ENCODE data around the gene CAMSAP2.
"Not testable (repeated sequence)": the region's sequence is repeated elsewhere in the genome, so short reads cannot be mapped to it uniquely, and the experiment has no call there.

The CAMSAP2 gene

GRCh38 chr1:200739702-200740570 lies 1.2 kb downstream of the CAMSAP2 start:
- peak in 1 of 5 experiments; percentile 33 for DNase-seq

GRCh38 chr1:200740571-200741208 lies 2.0 kb downstream of the CAMSAP2 start:
- DNase-seq, result no peak

GRCh38 chr1:200741551-200742207 lies 3.0 kb downstream of the CAMSAP2 start:
- peak in 1 of 5 experiments; percentile 32 for DNase-seq

- no peak for DNase-seq
Measured at GRCh38 chr1:200744143-200744542, 5.5 kb downstream of the CAMSAP2 start.

GRCh38 chr1:200749090-200749489 lies 10.4 kb downstream of the CAMSAP2 start:
- DNase-seq, result no peak

GRCh38 chr1:200750749-200751148 lies 12.1 kb downstream of the CAMSAP2 start:
- not testable (repeated sequence) for DNase-seq

GRCh38 chr1:200751717-200752116 lies 13.0 kb downstream of the CAMSAP2 start:
- DNase-seq, result peak in 1 of 5 experiments; percentile 82

- DNase-seq, result no peak
Measured at GRCh38 chr1:200753650-200754198, 15.0 kb downstream of the CAMSAP2 start.

- no peak for DNase-seq
Measured at GRCh38 chr1:200755456-200755855, 16.8 kb downstream of the CAMSAP2 start.

GRCh38 chr1:200762089-200762488 lies 23.4 kb downstream of the CAMSAP2 start:
- no peak for DNase-seq

- DNase-seq, result no peak
Measured at GRCh38 chr1:200767321-200767720, 28.6 kb downstream of the CAMSAP2 start.

GRCh38 chr1:200771625-200772555 lies 33.2 kb downstream of the CAMSAP2 start:
- no peak for DNase-seq

GRCh38 chr1:200774311-200774710 lies 35.6 kb downstream of the CAMSAP2 start:
- DNase-seq, result no peak

GRCh38 chr1:200774735-200775444 lies 36.2 kb downstream of the CAMSAP2 start:
- DNase-seq, result peak in 1 of 5 experiments; percentile 23

GRCh38 chr1:200775850-200776249 lies 37.2 kb downstream of the CAMSAP2 start:
- DNase-seq, result peak in 1 of 5 experiments; percentile 4

GRCh38 chr1:200776949-200777348 lies 38.3 kb downstream of the CAMSAP2 start:
- DNase-seq, result no peak

- no peak for DNase-seq
Measured at GRCh38 chr1:200778766-200779165, 40.1 kb downstream of the CAMSAP2 start.

GRCh38 chr1:200779326-200779725 lies 40.6 kb downstream of the CAMSAP2 start:
- no peak for DNase-seq

- DNase-seq, result no peak
Measured at GRCh38 chr1:200780545-200781369, 42.1 kb downstream of the CAMSAP2 start.

- no peak for DNase-seq
Measured at GRCh38 chr1:200783926-200784325, 45.2 kb downstream of the CAMSAP2 start.
